Measurements from ENCODE around the gene UBE2QL1. TPM values are rescaled to one million over a fixed set of nuclear protein-coding genes. Genes with fewer than 3 reads are reported as not detected.

The UBE2QL1 gene
- total RNA-seq, 1 donor, result under 0.01 TPM

- TF ChIP-seq, protein P1, sequence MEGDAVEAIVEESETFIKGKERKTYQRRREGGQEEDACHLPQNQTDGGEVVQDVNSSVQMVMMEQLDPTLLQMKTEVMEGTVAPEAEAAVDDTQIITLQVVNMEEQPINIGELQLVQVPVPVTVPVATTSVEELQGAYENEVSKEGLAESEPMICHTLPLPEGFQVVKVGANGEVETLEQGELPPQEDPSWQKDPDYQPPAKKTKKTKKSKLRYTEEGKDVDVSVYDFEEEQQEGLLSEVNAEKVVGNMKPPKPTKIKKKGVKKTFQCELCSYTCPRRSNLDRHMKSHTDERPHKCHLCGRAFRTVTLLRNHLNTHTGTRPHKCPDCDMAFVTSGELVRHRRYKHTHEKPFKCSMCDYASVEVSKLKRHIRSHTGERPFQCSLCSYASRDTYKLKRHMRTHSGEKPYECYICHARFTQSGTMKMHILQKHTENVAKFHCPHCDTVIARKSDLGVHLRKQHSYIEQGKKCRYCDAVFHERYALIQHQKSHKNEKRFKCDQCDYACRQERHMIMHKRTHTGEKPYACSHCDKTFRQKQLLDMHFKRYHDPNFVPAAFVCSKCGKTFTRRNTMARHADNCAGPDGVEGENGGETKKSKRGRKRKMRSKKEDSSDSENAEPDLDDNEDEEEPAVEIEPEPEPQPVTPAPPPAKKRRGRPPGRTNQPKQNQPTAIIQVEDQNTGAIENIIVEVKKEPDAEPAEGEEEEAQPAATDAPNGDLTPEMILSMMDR (IDR thresholded peaks at IDR 0.05; ENCODE audit: extremely low read depth, low read depth, low read length), result no peak
- no peaks in the 10 kb centered on the region for H3K27me3 ChIP-seq (ENCODE audit: insufficient read depth, low read length)
- no peak for DNase-seq (ENCODE audit: insufficient read length, low spot score, missing footprints)
Observed at GRCh38 chr5:6468104-6468503, 19.4 kb downstream of the UBE2QL1 start.

DNA sequence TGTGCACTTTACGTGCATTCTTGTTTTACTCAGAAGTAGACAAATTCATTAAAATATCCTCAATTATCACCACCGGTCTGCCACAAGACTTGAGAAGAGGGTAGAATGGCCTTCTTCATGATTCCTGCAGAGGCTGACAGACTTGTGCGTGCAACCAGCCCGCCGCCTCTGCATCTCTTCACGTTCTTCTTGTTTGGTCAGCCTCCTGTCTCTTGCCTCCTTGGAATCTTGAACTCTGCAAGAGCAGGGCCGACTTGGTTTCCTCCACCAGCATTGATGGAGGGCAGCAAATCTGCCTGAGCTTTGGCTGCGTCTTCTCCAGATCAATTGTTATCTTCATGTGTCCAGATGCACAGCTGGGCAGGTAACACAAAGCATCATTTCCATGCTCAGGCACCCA, 20.2 kb downstream of the UBE2QL1 start:
- Histone ChIP-seq H3K27ac (ENCODE audit: low read depth, low read length) (no peak overlapping the region), H3K36me3 (ENCODE audit: insufficient read depth, low read length) (no peaks in the 10 kb centered on the region), H3K79me2 (ENCODE audit: insufficient read depth, low read length) (no peaks in the 10 kb centered on the region), H3K4me3 (ENCODE audit: insufficient read depth, low read length) (no peak overlapping the region), H3K27me3 (ENCODE audit: insufficient read depth, low read length) (no peaks in the 10 kb centered on the region), H3K4me2 (ENCODE audit: insufficient read depth, low read length) (no peak overlapping the region), H3K4me1 (ENCODE audit: insufficient read depth, low read length) (no peaks in the 10 kb centered on the region), H2AFZ (ENCODE audit: low read length) (no peak overlapping the region), H4K20me1 (ENCODE audit: insufficient read depth, low read length) (no peaks in the 10 kb centered on the region), H3K9me3 (ENCODE audit: low read depth, low read length) (no peaks in the 10 kb centered on the region)
- no peak for DNase-seq (ENCODE audit: insufficient read length, low spot score, missing footprints)
- TF ChIP-seq, protein P1 (IDR thresholded peaks at IDR 0.05; ENCODE audit: extremely low read depth, low read depth, low read length), result no peak

More at GRCh38 chr5:6468104-6468503, 19.4 kb downstream of the UBE2QL1 start:
- Histone ChIP-seq H3K4me3 (ENCODE audit: insufficient read depth, low read length) (no peak overlapping the region), H2AFZ (ENCODE audit: low read length) (no peak overlapping the region), H3K79me2 (ENCODE audit: insufficient read depth, low read length) (no peaks in the 10 kb centered on the region), H3K4me1 (ENCODE audit: insufficient read depth, low read length) (no peaks in the 10 kb centered on the region), H3K36me3 (ENCODE audit: insufficient read depth, low read length) (no peaks in the 10 kb centered on the region), H3K27ac (ENCODE audit: low read depth, low read length) (no peak overlapping the region), H4K20me1 (ENCODE audit: insufficient read depth, low read length) (no peaks in the 10 kb centered on the region), H3K9me3 (ENCODE audit: low read depth, low read length) (no peaks in the 10 kb centered on the region), H3K4me2 (ENCODE audit: insufficient read depth, low read length) (no peak overlapping the region)

- H3K4me1 ChIP-seq (ENCODE audit: insufficient read depth, low read length), result no peaks in the 10 kb centered on the region
- no peak overlapping the region for H3K4me2 ChIP-seq (ENCODE audit: insufficient read depth, low read length)
- TF ChIP-seq, protein P1 (IDR thresholded peaks at IDR 0.05; ENCODE audit: extremely low read depth, low read depth, low read length), result no peak
- no peaks in the 10 kb centered on the region for H3K9me3 ChIP-seq (ENCODE audit: low read depth, low read length)
- no peak for DNase-seq (ENCODE audit: insufficient read length, low spot score, missing footprints)
- H2AFZ ChIP-seq (ENCODE audit: low read length), result no peak overlapping the region
- H3K27me3 ChIP-seq (ENCODE audit: insufficient read depth, low read length), result no peaks in the 10 kb centered on the region
- H3K4me3 ChIP-seq (ENCODE audit: insufficient read depth, low read length), result no peak overlapping the region
- no peaks in the 10 kb centered on the region for H4K20me1 ChIP-seq (ENCODE audit: insufficient read depth, low read length)
- no peaks in the 10 kb centered on the region for H3K79me2 ChIP-seq (ENCODE audit: insufficient read depth, low read length)
- no peak overlapping the region for H3K27ac ChIP-seq (ENCODE audit: low read depth, low read length)
- H3K36me3 ChIP-seq (ENCODE audit: insufficient read depth, low read length), result no peaks in the 10 kb centered on the region
Observed at GRCh38 chr5:6469836-6470235, 21.2 kb downstream of the UBE2QL1 start.

DNA sequence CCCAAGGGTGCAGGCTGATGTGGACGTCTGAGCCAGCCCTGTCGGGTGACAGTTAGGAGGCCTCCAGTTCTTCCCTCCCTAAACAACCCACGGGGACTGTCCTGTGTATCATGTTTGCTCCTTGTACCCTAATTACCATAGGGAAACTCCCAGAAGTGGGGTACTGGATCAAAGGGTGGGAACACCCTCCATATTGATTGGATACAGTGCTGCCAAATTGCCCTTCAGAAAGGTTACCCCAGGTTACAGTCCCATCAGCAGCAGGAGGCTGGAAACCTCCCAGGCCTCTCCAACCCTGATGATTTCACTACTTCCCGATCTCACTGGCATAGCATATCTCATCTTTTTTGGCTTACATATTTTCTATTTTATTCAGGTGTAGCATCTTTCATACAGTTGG, 22.0 kb downstream of the UBE2QL1 start:
- TF ChIP-seq, protein P1 (IDR thresholded peaks at IDR 0.05; ENCODE audit: extremely low read depth, low read depth, low read length), result no peak
- no peak overlapping the region for H3K27ac ChIP-seq (ENCODE audit: low read depth, low read length)

More for the DNA sequence above, 22.0 kb downstream of the UBE2QL1 start:
- H3K4me2 ChIP-seq (ENCODE audit: insufficient read depth, low read length), result no peak overlapping the region
- H3K27me3 ChIP-seq (ENCODE audit: insufficient read depth, low read length), result no peaks in the 10 kb centered on the region
- H2AFZ ChIP-seq (ENCODE audit: low read length), result no peak overlapping the region
- DNase-seq (ENCODE audit: insufficient read length, low spot score, missing footprints), result no peak
- no peaks in the 10 kb centered on the region for H3K36me3 ChIP-seq (ENCODE audit: insufficient read depth, low read length)
- no peaks in the 10 kb centered on the region for H3K9me3 ChIP-seq (ENCODE audit: low read depth, low read length)
- H3K79me2 ChIP-seq (ENCODE audit: insufficient read depth, low read length), result no peaks in the 10 kb centered on the region
- no peaks in the 10 kb centered on the region for H4K20me1 ChIP-seq (ENCODE audit: insufficient read depth, low read length)
- no peaks in the 10 kb centered on the region for H3K4me1 ChIP-seq (ENCODE audit: insufficient read depth, low read length)
- no peak overlapping the region for H3K4me3 ChIP-seq (ENCODE audit: insufficient read depth, low read length)

Data from osteoblast (primary cell).